ENCODE results near the gene DHRSX.

Gene DHRSX

DNA sequence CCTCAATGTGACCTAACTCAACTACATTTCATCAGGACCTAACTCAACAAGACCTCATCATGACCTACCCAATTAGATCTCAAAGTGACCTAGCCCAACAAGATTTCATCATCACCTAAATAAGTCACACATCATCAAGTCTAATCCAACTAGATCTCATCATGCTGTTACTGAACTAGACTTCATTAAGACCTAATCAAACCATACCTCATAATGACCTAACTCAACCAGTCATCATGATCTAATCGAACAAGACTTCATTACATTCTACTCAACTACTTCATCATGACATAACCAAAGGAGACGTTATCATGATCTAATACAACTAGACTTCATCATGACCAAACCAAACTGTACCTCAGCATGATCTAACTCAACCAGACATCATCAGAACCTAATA lies 82.8 kb downstream of the DHRSX start:
- DNase-seq (ENCODE audit: low spot score) = no peak
- no peak overlapping the region for H3K4me2 ChIP-seq (ENCODE audit: insufficient read depth, low read length, poor library complexity, severe bottlenecking)

DNA sequence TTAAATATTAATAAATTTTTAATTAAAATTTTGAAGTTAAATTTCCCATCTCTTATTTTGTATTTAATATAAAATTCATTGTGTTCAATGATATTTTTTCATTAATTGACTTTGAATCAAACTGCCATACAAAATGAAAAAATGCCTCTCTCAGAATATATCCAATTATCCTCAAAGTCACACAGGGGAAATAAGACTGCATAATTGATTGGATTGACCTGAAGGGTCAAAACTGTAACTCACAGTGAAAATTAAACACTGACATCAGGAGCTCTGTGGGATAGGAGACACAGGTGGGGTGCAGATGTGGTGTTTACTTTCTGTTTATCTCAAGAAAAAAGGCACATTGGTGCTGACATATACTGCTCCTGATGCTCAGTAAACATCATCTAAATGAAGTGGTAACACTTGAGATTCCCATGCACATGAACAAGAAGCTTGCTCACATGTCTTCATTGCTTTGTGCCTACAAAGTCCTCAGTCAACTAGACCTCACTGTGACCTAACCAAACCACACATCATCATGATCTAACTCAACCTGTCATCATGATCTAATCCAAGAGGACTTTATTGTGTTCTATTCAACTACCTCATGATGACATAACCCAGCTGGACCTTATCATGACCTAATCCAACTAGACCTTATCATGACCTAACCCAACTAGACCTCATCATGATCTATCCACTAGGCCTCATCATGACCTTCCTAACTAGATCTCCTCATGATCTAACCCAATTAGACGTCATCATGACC lies 83.7 kb downstream of the DHRSX start:
- no peak overlapping the region for H2BK120ac ChIP-seq (ENCODE audit: low read depth, low read length)
- no peak overlapping the region for H3K9ac ChIP-seq (ENCODE audit: low read depth, low read length, poor library complexity)
- no peak overlapping the region for H3K4ac ChIP-seq (ENCODE audit: low read length)
- no CpG with 5 or more reads among the region's 1 CpG for WGBS, 2 donors (ENCODE audit: extremely low coverage in 2 of 2, insufficient read length in 2 of 2, insufficient replicate concordance in 1 of 2)
- no peak overlapping the region for H2AFZ ChIP-seq (ENCODE audit: low read length)
- no peak overlapping the region for H2BK5ac ChIP-seq (ENCODE audit: low read length)
- H3K23ac ChIP-seq (ENCODE audit: low read depth, low read length, poor library complexity) = no peak overlapping the region
- no peak overlapping the region for H4K8ac ChIP-seq (ENCODE audit: low read depth, low read length)
- H3K4me1 ChIP-seq (ENCODE audit: control insufficient read depth in 2 of 2, insufficient read depth in 1 of 2, low read depth in 1 of 2, low read length in 2 of 2) = no peaks in the 10 kb centered on the region
- H3K79me1 ChIP-seq (ENCODE audit: low read depth, low read length) = peaks cover 2% of the 10 kb centered on the region
- no peaks in the 10 kb centered on the region for H3K27me3 ChIP-seq (ENCODE audit: control insufficient read depth in 3 of 3, insufficient read depth in 3 of 3, low read depth in 1 of 3, low read length in 3 of 3)
- H2AK5ac ChIP-seq (ENCODE audit: low read depth, low read length) = no peak overlapping the region
- no peak overlapping the region for H4K91ac ChIP-seq (ENCODE audit: low read depth, low read length, poor library complexity)
- H3K36me3 ChIP-seq (replicated peaks in 1 of 2; ENCODE audit: control insufficient read depth in 2 of 2, insufficient read depth in 2 of 2, low read length in 2 of 2) = peaks cover 2 to 10% of the 10 kb centered on the region in 2 donors
- no peak overlapping the region for H2BK15ac ChIP-seq (ENCODE audit: low read length)
- H2BK12ac ChIP-seq (ENCODE audit: low read length) = no peak overlapping the region
- no peak overlapping the region for H3K18ac ChIP-seq (ENCODE audit: low read length)
- no peak overlapping the region for H3K14ac ChIP-seq (ENCODE audit: low read length)
- H3K4me2 ChIP-seq (ENCODE audit: insufficient read depth, low read length, poor library complexity, severe bottlenecking) = no peak overlapping the region
- DNase-seq (ENCODE audit: low spot score) = no peak
- no peak overlapping the region for H3K4me3 ChIP-seq (ENCODE audit: low read length in 2 of 2)
- H3K27ac ChIP-seq (replicated peaks; ENCODE audit: low read length) = no peak overlapping the region
- H3K9me3 ChIP-seq (replicated peaks in 1 of 2; ENCODE audit: control insufficient read depth in 2 of 2, insufficient read depth in 1 of 2, low read depth in 1 of 2, low read length in 2 of 2) = peaks cover 2 to 9% of the 10 kb centered on the region in 2 donors

More for the DNA sequence above, 82.8 kb downstream of the DHRSX start:
- Histone ChIP-seq H2BK12ac (ENCODE audit: low read length) (no peak overlapping the region), H4K8ac (ENCODE audit: low read depth, low read length) (no peak overlapping the region), H3K36me3 (replicated peaks in 1 of 2; ENCODE audit: control insufficient read depth in 2 of 2, insufficient read depth in 2 of 2, low read length in 2 of 2) (peaks cover 2 to 13% of the 10 kb centered on the region in 2 donors), H3K23ac (ENCODE audit: low read depth, low read length, poor library complexity) (no peak overlapping the region), H2AK5ac (ENCODE audit: low read depth, low read length) (no peak overlapping the region), H2BK120ac (ENCODE audit: low read depth, low read length) (no peak overlapping the region), H3K18ac (ENCODE audit: low read length) (no peak overlapping the region), H2AFZ (ENCODE audit: low read length) (no peak overlapping the region), H3K27ac (replicated peaks; ENCODE audit: low read length) (no peak overlapping the region), H3K14ac (ENCODE audit: low read length) (no peak overlapping the region), H3K79me1 (ENCODE audit: low read depth, low read length) (peaks cover 2% of the 10 kb centered on the region), H3K4me3 (ENCODE audit: low read length in 2 of 2) (no peak overlapping the region), H4K91ac (ENCODE audit: low read depth, low read length, poor library complexity) (no peak overlapping the region), H3K27me3 (ENCODE audit: control insufficient read depth in 3 of 3, insufficient read depth in 3 of 3, low read depth in 1 of 3, low read length in 3 of 3) (no peaks in the 10 kb centered on the region), H3K4ac (ENCODE audit: low read length) (no peak overlapping the region), H2BK5ac (ENCODE audit: low read length) (no peak overlapping the region), H2BK15ac (ENCODE audit: low read length) (no peak overlapping the region), H3K9me3 (replicated peaks in 1 of 2; ENCODE audit: control insufficient read depth in 2 of 2, insufficient read depth in 1 of 2, low read depth in 1 of 2, low read length in 2 of 2) (peaks cover 2 to 9% of the 10 kb centered on the region in 2 donors), H3K4me1 (ENCODE audit: control insufficient read depth in 2 of 2, insufficient read depth in 1 of 2, low read depth in 1 of 2, low read length in 2 of 2) (no peaks in the 10 kb centered on the region), H3K9ac (ENCODE audit: low read depth, low read length, poor library complexity) (no peak overlapping the region)
- no CpG with 5 or more reads among the region's 2 CpGs for WGBS, 2 donors (ENCODE audit: extremely low coverage in 2 of 2, insufficient read length in 2 of 2, insufficient replicate concordance in 1 of 2)

GRCh38 chrX:2414384-2414783 lies 86.4 kb downstream of the DHRSX start:
- Histone ChIP-seq H3K4ac (ENCODE audit: low read length) (no peak overlapping the region), H3K4me1 (ENCODE audit: control insufficient read depth in 2 of 2, insufficient read depth in 1 of 2, low read depth in 1 of 2, low read length in 2 of 2) (no peaks in the 10 kb centered on the region), H2BK120ac (ENCODE audit: low read depth, low read length) (no peak overlapping the region), H3K23ac (ENCODE audit: low read depth, low read length, poor library complexity) (no peak overlapping the region), H3K9ac (ENCODE audit: low read depth, low read length, poor library complexity) (no peak overlapping the region), H3K4me3 (ENCODE audit: low read length in 2 of 2) (no peak overlapping the region), H2BK15ac (ENCODE audit: low read length) (no peak overlapping the region), H3K9me3 (replicated peaks in 1 of 2; ENCODE audit: control insufficient read depth in 2 of 2, insufficient read depth in 1 of 2, low read depth in 1 of 2, low read length in 2 of 2) (peaks cover 2 to 9% of the 10 kb centered on the region in 2 donors), H3K4me2 (ENCODE audit: insufficient read depth, low read length, poor library complexity, severe bottlenecking) (no peak overlapping the region), H3K36me3 (replicated peaks in 1 of 2; ENCODE audit: control insufficient read depth in 2 of 2, insufficient read depth in 2 of 2, low read length in 2 of 2) (no peaks in the 10 kb centered on the region), H3K14ac (ENCODE audit: low read length) (no peak overlapping the region), H2BK5ac (ENCODE audit: low read length) (no peak overlapping the region), H3K27me3 (ENCODE audit: control insufficient read depth in 3 of 3, insufficient read depth in 3 of 3, low read depth in 1 of 3, low read length in 3 of 3) (no peaks in the 10 kb centered on the region), H4K91ac (ENCODE audit: low read depth, low read length, poor library complexity) (no peak overlapping the region), H2BK12ac (ENCODE audit: low read length) (no peak overlapping the region), H2AK5ac (ENCODE audit: low read depth, low read length) (no peak overlapping the region), H3K79me1 (ENCODE audit: low read depth, low read length) (peaks cover 2% of the 10 kb centered on the region), H3K27ac (replicated peaks; ENCODE audit: low read length) (no peak overlapping the region), H2AFZ (ENCODE audit: low read length) (no peak overlapping the region), H4K8ac (ENCODE audit: low read depth, low read length) (no peak overlapping the region), H3K18ac (ENCODE audit: low read length) (no peak overlapping the region)
- WGBS, 2 donors (ENCODE audit: extremely low coverage in 2 of 2, insufficient read length in 2 of 2, insufficient replicate concordance in 1 of 2) = 100% methylated on average over 1 of the region's 2 CpGs
- DNase-seq (ENCODE audit: low spot score) = no peak

- Histone ChIP-seq H3K9ac (ENCODE audit: low read depth, low read length, poor library complexity) (no peak overlapping the region), H3K27me3 (ENCODE audit: control insufficient read depth in 3 of 3, insufficient read depth in 3 of 3, low read depth in 1 of 3, low read length in 3 of 3) (no peaks in the 10 kb centered on the region), H4K91ac (ENCODE audit: low read depth, low read length, poor library complexity) (no peak overlapping the region), H3K79me1 (ENCODE audit: low read depth, low read length) (peaks cover 2% of the 10 kb centered on the region), H3K4ac (ENCODE audit: low read length) (no peak overlapping the region), H3K4me3 (ENCODE audit: low read length in 2 of 2) (no peak overlapping the region), H3K27ac (replicated peaks; ENCODE audit: low read length) (no peak overlapping the region), H2BK5ac (ENCODE audit: low read length) (no peak overlapping the region), H3K4me1 (ENCODE audit: control insufficient read depth in 2 of 2, insufficient read depth in 1 of 2, low read depth in 1 of 2, low read length in 2 of 2) (no peaks in the 10 kb centered on the region), H2AK5ac (ENCODE audit: low read depth, low read length) (no peak overlapping the region), H3K14ac (ENCODE audit: low read length) (no peak overlapping the region), H3K36me3 (replicated peaks in 1 of 2; ENCODE audit: control insufficient read depth in 2 of 2, insufficient read depth in 2 of 2, low read length in 2 of 2) (no peaks in the 10 kb centered on the region), H3K4me2 (ENCODE audit: insufficient read depth, low read length, poor library complexity, severe bottlenecking) (no peak overlapping the region), H3K23ac (ENCODE audit: low read depth, low read length, poor library complexity) (no peak overlapping the region), H2BK12ac (ENCODE audit: low read length) (no peak overlapping the region), H2AFZ (ENCODE audit: low read length) (no peak overlapping the region), H2BK120ac (ENCODE audit: low read depth, low read length) (no peak overlapping the region), H2BK15ac (ENCODE audit: low read length) (no peak overlapping the region), H3K9me3 (replicated peaks in 1 of 2; ENCODE audit: control insufficient read depth in 2 of 2, insufficient read depth in 1 of 2, low read depth in 1 of 2, low read length in 2 of 2) (peaks cover 2 to 9% of the 10 kb centered on the region in 2 donors), H3K18ac (ENCODE audit: low read length) (no peak overlapping the region), H4K8ac (ENCODE audit: low read depth, low read length) (no peak overlapping the region)
- no peak for DNase-seq (ENCODE audit: low spot score)
- WGBS, 2 donors (ENCODE audit: extremely low coverage in 2 of 2, insufficient read length in 2 of 2, insufficient replicate concordance in 1 of 2) = 100% methylated on average over 2 of the region's 2 CpGs; no CpG with 5 or more reads in 1 of the 2 donors
Measured at GRCh38 chrX:2413969-2414368, 86.8 kb downstream of the DHRSX start.
